ENCODE measurements around the gene MRPS7.

The MRPS7 gene

DNA sequence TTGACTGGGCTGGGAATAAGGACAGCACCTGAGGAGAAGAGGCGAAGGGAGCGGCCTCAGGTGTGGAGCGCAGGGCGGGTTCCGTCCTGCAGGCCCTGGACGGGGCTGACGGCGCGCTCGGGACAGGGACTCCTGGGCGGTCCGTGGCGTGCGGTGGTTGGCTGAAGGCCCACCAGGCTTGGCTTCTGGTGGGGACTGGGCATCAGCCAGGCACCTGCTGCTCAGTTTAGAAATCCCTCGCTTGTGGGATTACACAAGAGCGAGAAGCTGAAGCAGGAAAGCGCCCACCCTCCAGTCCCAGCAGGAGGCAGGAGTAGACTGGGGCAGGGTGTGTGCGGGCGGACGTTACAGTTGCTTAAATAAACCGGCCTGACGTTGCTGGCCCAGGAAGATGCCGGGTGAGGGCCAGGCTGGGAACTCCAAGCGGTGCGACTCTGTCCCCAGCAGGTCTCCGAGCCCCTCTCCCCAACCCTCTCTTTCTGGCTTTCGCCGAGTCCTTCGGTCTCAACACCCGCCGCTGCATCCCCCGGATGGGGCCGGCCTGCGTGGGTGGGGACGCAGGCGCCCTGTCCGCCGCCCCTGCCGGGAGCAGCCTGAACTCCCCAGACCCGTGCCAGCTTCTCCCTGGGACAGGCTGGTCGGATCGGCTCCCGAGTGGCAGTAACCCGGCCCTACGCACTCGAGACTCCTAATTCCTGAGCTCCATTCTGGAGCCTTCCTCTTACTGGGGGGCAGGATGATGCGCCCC is 8.7 kb downstream of the MRPS7 start:
- Histone ChIP-seq H3K36me3 (ENCODE audit: control insufficient read depth, insufficient read depth, low read length) (peaks cover 29% of the 10 kb centered on the region), H3K27me3 (replicated peaks; ENCODE audit: control insufficient read depth, insufficient read depth, low read length) (no peaks in the 10 kb centered on the region), H3K4me3 (replicated peaks; ENCODE audit: low read depth, low read length) (peak overlapping the region; percentile 89)
- peak; percentile 86 for DNase-seq (ENCODE audit: extremely low read depth, insufficient read length)
- TF ChIP-seq, protein P1, sequence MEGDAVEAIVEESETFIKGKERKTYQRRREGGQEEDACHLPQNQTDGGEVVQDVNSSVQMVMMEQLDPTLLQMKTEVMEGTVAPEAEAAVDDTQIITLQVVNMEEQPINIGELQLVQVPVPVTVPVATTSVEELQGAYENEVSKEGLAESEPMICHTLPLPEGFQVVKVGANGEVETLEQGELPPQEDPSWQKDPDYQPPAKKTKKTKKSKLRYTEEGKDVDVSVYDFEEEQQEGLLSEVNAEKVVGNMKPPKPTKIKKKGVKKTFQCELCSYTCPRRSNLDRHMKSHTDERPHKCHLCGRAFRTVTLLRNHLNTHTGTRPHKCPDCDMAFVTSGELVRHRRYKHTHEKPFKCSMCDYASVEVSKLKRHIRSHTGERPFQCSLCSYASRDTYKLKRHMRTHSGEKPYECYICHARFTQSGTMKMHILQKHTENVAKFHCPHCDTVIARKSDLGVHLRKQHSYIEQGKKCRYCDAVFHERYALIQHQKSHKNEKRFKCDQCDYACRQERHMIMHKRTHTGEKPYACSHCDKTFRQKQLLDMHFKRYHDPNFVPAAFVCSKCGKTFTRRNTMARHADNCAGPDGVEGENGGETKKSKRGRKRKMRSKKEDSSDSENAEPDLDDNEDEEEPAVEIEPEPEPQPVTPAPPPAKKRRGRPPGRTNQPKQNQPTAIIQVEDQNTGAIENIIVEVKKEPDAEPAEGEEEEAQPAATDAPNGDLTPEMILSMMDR (IDR thresholded peaks at IDR 0.05; ENCODE audit: insufficient read depth, low read length, poor library complexity, severe bottlenecking) = peak; percentile 63

DNA sequence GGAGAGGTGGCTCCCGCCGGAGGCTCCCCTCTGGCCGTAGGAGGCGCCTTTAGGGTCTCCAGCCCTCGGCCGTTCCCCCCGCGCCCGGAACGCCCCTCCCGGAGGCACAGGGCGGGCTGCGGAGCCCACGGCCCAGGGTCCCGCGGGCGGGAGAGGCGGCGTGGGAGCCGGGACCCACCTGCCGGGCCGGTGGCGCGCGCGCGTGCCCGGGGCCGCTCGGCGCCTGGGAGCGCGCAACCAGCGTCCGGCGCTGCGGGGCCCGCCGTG is 9.2 kb downstream of the MRPS7 start, which contains the start of gene MIF4GD:
Gene MIF4GD, minus strand, starts transcription at position 266 of the 267 bp plus-strand sequence. CDS start 1,036 bp downstream, outside the sequence.
- TF ChIP-seq, protein P1 (IDR thresholded peaks at IDR 0.05; ENCODE audit: insufficient read depth, low read length, poor library complexity, severe bottlenecking) = no peak
- H3K27me3 ChIP-seq (replicated peaks; ENCODE audit: control insufficient read depth, insufficient read depth, low read length) = no peaks in the 10 kb centered on the region
- peak within 1 kb of the TSS; percentile 93 for H3K4me3 ChIP-seq (replicated peaks; ENCODE audit: low read depth, low read length)
- peaks cover 24% of the 10 kb centered on the region for H3K36me3 ChIP-seq (ENCODE audit: control insufficient read depth, insufficient read depth, low read length)
- no peak for DNase-seq (ENCODE audit: extremely low read depth, insufficient read length)

DNA sequence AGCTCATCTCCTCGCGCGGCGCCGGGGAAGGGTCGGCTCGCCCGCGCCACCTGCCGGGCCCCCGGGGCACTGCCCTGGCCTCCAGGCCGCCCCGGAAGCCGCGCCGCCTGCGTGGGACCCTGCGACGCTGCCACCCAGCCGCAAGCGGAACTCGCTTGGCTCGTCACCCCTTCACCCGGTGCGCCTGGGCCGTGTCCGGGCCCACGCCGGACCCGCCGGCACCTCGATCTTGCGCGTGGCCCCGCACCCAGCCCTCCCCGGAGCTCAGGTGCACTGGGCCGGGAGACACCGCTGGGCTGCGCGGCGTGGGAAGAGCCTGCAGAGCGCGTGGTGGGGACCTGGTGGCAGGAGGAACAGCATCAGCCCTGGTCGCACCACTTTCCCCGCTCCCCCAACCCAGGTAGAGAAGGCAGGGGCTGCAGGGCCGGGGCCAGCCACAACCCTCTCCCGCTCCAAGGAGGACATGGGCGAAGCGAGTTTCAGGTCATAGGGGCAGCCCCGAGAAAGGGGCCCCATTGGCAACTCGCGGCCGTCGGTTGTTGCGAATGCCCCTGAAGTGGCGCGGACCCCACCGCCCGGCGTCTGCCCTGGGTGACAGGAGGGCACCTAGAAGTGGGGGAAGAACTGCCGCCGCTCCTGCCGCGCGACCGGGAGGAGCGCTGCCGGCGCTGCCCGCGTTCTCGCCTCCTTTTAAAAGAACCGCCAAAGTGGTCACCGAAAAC is 9.7 kb downstream of the MRPS7 start:
- H3K36me3 ChIP-seq (ENCODE audit: control insufficient read depth, insufficient read depth, low read length) = peaks cover 20% of the 10 kb centered on the region
- no peaks in the 10 kb centered on the region for H3K27me3 ChIP-seq (replicated peaks; ENCODE audit: control insufficient read depth, insufficient read depth, low read length)
- peak; percentile 92 for DNase-seq (ENCODE audit: extremely low read depth, insufficient read length)
- TF ChIP-seq, protein P1 (IDR thresholded peaks at IDR 0.05; ENCODE audit: insufficient read depth, low read length, poor library complexity, severe bottlenecking) = peak; percentile 2
- H3K4me3 ChIP-seq (replicated peaks; ENCODE audit: low read depth, low read length) = peak overlapping the region; percentile 93

DNA sequence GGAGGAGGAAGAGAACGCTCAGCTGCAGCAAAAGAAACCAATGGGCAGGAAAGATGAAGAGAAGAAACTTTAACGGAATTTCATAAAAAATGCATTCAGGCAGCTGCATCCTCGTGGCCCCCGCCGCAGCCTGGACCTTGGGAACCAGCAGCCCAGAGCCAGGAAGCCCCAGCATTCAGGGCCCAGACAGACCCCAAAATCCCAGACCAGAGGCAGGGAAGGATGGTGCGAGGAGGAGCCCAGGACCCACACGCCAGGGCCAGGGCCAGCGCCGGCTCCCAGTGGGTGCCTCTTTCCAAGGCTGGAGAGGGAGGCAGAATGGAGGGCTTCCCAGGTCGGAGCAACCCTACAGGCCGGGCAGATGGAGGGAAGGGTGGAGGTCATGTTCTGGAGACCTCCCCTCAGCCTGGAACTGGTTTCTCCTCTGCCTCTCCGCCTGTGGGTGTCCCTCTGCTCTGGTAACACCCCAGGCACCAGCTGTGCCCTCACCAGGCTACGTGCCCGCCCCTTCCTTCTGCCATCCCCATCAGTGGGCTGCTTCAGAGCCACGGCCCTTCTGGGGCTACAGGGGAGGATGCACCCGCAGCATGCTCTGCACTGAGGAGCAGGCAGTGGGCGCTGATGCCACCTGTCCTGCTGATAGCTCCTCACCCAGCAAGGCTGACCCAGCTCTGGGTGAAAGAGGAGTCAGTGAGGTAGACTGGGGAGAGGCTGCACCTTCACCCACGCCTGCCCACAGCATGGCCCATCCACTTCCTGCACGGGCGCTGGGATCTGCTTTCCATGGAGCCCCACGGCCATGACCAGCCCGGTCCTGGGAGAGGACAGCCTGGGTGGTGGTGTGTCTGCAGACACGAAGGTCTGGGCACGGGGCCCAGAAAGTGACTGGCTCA is 10.5 kb downstream of the MRPS7 start:
- H3K4me3 ChIP-seq (replicated peaks; ENCODE audit: low read depth, low read length) = peak overlapping the region; percentile 93
- DNase-seq (ENCODE audit: extremely low read depth, insufficient read length) = peak; percentile 39

DNA sequence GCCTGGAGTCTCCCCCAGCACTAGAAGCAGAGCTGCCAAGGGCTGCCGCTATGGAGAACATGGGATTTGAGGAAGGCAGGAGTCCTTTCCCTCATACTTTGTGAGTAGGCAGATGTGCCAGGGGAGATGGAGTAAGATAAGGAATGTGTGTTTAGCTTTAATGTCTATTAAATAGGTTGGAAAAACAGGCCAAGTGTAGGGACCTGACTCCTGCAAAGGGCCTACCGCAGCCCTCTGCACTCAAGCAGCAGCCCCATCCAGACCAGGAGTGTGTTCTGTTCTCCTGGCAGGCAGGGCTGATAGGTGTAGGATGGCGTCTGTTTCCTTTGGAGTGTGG is 11.1 kb downstream of the MRPS7 start:
- Histone ChIP-seq H3K27me3 (replicated peaks; ENCODE audit: control insufficient read depth, insufficient read depth, low read length) (no peaks in the 10 kb centered on the region), H3K36me3 (ENCODE audit: control insufficient read depth, insufficient read depth, low read length) (peaks cover 17% of the 10 kb centered on the region), H3K4me3 (replicated peaks; ENCODE audit: low read depth, low read length) (peak overlapping the region; percentile 93)
- TF ChIP-seq, protein P1 (IDR thresholded peaks at IDR 0.05; ENCODE audit: insufficient read depth, low read length, poor library complexity, severe bottlenecking) = no peak
- no peak for DNase-seq (ENCODE audit: extremely low read depth, insufficient read length)

More for the DNA sequence above, 10.5 kb downstream of the MRPS7 start:
- peaks cover 15% of the 10 kb centered on the region for H3K36me3 ChIP-seq (ENCODE audit: control insufficient read depth, insufficient read depth, low read length)
- TF ChIP-seq, protein P1 (IDR thresholded peaks at IDR 0.05; ENCODE audit: insufficient read depth, low read length, poor library complexity, severe bottlenecking) = peak; percentile 27
- H3K27me3 ChIP-seq (replicated peaks; ENCODE audit: control insufficient read depth, insufficient read depth, low read length) = no peaks in the 10 kb centered on the region

Data from GM06990 (cell line).